Activated naive CD4-positive, alpha-beta T cell treated with Interleukin-2 at 50 U/mL for 16 hours (primary cell): ENCODE results near the gene FAM110C.
"Not testable (repeated sequence)": the region's sequence is repeated elsewhere in the genome, so short reads cannot be mapped to it uniquely, and the experiment has no call there.

Source experiments
- DNase-seq: peaks from one replicate; pipeline ENCODE4 v3.0.0-alpha.2; 2020

The FAM110C gene

DNA sequence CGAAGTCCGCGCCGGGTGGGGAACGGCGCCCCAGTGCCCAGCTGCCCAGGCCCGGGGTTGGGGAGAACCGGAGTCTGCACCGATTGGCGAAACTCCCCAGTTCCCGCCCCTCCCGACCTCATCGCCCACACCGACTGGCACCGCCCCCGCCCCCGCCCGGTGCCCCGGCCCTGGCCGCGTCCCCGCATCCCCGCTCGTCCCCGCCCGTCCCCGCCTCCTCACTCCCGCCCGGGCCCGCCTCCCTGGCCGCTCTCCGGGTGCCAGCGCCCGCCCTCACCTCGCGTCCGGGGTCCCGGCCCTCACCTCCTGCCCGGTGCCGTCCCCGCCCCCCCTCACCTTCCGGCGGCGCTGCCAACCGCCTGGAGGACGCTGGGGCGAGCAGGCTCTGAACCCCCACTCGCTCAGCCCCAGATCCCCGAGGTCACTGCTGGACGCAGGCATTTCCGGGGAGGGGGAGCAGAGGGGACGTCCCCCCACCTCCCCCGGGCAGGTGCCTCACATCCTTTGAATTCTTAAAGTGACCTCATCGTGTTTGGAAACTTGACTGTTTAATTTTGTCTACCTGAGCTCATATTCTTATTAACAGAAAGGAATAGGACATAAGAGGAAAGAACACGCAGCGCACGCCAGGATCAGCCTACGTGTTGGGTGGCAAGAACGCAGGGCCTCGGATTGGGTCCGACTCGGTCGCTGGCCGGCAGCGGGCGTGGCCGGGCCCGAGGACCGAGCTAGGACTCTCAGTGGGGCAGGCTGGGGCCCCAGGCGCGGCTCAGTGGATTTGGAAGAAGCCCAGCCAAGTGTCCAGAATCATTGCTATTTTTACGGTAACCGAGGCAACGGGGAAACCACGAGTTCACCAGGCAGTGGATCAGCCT is at the start of gene FAM110C:
FAM110C (minus strand) TSS at position 35 of the 875 bp plus-strand sequence. CDS start 120 bp downstream, outside the sequence.
- peak; percentile 54 for DNase-seq

GRCh38 chr2:92326-92725 is 46.0 kb upstream of the FAM110C start:
- DNase-seq: no peak

DNA sequence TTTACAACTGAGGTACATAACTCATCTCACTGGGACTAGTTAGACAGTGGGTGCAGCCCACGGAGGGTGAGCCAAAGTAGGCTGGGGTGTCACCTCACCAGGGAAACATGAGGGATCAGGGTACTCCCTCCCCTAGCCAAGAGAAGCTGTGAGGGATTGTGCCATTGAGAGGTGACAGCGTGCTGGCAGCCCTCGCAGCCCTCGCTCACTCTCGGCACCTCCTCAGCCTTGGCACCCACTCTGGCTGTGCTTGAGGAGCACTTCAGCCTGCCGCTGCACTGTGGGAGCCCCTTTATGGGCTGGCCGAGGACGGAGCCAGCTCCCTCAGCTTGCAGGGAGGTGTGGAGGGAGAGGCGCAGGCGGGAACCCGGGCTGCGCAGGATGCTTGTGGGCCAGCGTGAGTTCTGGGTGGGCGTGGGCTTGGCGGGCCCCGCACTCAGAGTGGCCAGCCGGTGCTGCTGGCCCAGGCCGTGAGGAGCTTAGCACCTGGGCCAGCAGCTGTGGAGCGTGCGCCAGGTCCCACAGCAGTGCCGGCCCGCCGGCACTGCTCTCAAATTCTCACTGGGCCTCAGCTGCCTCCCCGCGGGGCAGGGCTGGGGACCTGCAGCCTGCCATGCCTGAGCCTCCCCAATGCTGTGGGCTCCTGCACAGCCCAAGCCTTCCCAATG is 44.5 kb upstream of the FAM110C start:
- DNase-seq: no peak

DNA sequence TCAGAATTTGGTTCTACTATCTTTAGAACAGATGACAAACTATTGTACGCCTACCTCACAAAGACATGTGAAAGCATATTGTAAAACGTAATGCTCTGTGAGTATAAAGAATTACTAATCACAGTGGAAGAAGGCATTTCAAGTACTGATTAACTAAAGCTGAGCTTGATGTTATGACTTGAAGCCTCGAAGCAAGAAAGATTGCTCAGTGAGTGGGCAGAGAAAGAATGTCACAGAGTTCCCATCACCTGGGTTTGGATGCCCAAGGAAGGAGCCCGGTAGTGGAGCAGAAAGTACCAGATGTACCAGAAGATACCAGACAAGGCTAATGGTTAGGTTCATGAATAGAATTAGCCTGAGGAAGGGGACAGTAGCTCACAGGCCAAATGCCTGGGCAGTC is 39.5 kb upstream of the FAM110C start:
- DNase-seq: no peak

DNA sequence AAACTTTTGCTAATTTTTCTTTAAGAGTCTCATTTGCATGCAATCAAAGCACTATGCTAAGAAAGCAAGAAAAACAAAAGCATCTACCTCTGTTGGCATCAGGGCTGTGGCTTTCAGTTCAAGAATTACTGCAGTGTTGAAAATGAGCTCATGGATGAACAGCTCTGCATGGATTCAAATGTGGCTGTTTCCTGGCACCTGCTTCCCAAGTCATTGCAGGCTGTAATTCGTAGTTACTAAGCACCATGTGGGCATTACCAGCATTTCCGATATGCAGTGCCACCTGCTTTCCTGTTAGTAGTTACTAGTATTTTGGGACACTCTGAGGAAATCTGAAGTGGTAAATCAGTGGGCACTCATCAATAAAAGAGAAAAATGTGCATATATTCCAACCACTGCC is 37.8 kb upstream of the FAM110C start:
- DNase-seq: no peak

- DNase-seq: no peak
Observed at GRCh38 chr2:80971-81736, 34.8 kb upstream of the FAM110C start.

GRCh38 chr2:80378-80777 is 34.1 kb upstream of the FAM110C start:
- no peak for DNase-seq

DNA sequence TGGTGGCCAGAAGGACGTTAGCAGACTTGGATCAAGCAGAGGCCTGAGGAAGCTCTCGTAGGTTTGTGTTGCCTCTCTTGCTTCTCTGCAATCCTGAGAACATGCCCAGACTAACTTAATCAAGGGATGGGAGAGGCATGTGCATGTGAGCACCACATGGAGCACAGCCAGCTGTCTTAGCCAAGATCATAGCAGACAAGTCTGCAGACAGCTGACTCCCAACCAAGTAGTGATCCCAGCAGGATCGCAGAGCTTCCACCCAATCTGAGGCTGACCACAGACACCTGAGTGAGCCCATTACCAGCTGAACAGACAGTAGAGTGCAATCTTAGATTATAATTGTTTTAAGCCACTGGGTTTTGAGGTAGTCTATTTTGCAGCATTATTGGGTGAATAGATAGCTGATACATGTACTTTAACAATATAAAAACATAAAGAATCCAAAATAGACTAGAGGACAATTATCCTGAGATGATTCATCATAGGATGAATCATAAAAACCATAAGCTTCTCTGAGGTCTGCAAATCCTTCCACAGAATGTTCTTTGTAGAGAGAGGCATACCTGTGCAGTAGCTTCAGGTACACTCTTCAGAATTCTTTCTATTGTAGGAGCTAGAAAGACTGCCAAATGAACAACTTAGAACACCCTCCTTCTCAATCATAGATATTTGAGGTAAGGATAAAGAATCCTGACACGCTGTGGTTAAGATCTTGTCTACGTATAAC is 25.2 kb upstream of the FAM110C start:
- DNase-seq: no peak

DNA sequence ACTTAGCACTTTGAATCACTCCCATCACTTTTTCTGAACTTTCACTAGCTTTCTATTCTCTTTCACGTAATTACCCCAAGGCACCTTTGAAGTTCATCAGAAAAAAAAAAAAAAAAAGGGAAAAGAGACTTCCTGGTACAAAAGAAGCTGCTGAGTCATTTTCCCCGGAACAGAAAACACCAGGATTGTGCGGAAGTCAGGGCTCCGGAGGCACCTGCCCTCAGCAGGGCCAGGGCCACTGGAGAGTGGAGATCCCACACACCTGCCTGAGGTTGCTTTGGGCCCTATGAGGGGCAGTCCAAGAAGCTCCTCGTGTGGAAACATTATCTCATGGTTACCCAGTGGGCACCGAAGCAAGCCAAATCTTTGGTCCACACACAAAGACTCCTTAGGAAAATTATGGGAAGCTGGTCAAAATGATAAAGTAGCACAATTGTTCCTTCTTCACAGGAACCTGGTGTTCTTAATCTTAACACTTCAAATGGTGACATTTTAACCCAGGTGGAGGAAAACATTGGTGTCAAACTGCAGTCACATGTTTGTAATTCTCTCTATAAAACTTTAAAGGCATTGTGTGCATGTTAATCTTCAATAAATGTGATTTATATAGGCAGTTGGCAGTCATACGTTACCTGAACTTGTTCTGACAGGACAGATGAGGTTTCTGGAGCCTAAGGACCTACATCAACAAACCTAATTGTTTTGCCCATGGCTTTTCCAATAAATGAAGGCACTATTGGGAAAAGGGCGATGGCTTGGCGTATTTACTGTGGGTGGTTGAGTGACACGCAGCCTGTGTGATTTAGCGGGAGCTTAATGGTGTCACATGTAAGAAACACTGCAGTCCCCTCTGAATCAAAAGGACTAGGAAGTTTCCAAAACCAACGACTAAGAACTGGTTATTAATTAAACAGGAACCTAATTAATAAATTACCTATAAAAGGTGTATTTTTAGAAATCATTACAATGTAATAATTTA is 23.4 kb upstream of the FAM110C start:
- DNase-seq: no peak

DNA sequence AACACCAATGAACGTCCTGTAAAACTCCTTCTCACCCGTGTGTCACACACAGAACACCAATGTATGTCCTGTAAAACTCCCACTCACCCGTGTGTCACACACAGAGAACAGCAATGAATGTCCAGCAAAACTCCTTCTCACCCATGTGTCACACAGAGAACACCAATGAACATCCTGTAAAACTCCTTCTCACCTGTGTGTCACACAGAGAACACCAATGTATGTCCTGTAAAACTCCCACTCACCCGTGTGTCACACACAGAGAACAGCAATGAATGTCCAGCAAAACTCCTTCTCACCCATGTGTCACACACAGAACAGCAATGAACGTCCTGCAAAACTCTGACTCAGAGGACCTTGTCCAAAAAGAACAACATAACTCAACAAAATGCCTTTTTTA is 22.3 kb upstream of the FAM110C start:
- not testable (repeated sequence) for DNase-seq

DNA sequence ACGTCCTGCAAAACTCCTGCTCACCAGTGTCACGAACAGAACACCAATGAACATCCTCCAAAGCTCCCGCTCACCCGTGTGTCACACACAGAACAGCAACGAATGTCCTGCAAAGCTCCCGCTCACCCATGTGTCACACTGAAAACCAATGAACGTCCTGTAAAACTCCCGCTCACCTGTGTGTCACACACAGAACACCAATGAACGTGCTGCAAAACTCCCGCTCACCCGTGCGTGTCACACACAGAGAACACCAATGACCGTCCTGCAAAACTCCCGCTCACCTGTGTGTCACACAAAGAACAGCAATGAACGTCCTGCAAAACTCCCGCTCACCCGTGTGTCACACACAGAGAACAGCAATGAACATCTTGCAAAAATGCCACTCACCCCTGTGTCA is 20.5 kb upstream of the FAM110C start:
- no peak for DNase-seq

DNA sequence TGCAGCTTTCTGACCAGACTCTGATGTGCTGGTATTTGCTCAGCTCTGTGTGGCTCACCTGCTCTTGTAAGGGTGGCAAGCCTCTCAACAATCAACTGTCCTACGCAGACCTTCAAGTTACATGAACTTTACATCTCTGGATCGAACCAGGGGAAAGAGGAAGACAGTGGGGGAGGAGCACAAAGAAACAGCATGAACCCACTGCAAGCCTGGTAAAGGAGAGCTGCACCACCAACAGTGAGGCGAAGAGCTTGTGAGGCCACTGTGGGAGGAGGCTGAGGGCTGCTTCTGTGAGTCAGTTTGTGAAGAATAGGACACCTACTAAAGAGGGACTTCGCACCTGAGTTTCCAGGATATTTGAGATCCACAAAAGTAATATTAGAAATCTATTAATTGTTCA is 18.8 kb upstream of the FAM110C start:
- DNase-seq: no peak

DNA sequence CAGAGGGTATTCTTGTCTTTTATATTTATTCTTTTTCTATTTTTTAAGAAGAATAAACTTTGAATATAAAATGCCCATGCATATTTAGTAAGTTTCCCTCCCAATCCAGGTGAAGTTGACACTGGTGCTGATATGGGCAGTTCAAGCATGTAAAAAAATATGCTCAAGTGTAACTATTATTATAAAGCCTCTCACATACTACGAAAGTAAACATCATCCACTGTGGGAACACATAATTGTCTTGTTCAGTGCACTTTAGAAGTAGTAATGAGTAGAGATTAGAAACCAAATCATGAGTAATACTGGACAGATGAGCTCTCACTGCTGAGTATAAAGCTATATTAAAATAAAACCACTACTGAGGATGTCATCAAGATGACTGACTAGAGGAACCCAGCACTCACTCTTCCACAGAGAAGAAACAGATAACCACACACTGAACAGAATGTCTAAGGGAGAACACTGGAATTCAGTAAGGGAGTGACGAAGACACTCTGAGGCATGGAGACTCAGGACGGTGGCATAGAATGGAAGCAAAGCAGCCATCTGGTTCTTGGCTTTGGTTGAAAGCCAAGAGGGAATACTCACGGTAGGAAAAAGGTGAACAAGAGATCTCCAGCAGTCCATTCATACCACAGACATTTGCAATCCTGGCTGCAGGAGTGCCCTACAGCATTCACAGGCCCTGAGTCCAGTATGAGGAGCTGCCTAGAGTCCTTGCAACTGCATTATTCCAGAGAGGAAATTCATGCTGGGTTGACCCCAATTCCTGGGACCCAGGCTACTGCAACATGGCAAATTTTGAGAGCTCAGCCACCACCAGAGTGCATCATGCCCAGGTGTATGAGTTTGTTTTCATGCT is 9.5 kb upstream of the FAM110C start:
- DNase-seq: no peak

GRCh38 chr2:51613-52012 is 5.3 kb upstream of the FAM110C start:
- DNase-seq: no peak

DNA sequence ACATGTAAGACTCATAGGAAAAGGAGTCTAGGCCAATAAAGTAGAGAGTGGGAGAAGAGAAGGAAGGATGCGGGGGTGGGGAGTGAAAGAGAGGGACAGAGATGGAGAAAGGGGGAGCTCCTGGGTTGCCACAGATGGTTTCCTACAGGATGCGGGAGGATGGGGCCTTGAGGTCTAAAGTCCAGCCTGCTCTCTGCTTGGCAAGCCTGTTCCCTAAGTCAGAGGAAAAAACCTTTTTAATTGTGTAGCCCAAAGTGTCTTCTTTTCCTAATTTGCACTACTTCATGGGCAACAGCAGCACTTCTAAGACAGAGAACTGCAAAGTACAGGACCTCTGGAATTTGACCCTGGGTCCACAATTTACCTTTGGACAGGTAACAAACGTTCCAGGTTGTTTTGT is 1.4 kb upstream of the FAM110C start:
- no peak for DNase-seq

GRCh38 chr2:47346-47725 is 1.0 kb upstream of the FAM110C start:
- DNase-seq: no peak

- DNase-seq: no peak
Observed at GRCh38 chr2:46131-46470, 204 bp downstream of the FAM110C start.

GRCh38 chr2:45342-46130 is 769 bp downstream of the FAM110C start:
- DNase-seq: peak; percentile 10

- DNase-seq: no peak
Observed at GRCh38 chr2:44748-45341, 1.5 kb downstream of the FAM110C start.

- no peak for DNase-seq
Observed at GRCh38 chr2:42788-43187, 3.5 kb downstream of the FAM110C start.
